Transverse colon (tissue), 4 donors: Measurements from ENCODE around the gene TRPM6.

Experiments
- CTCF ChIP-seq, 5 experiments: fragments of 200-600 bp in 3 of 5; fragments of 450-650 bp in 2 of 5; sonication (generic) in 3 of 5; IDR thresholded peaks; 1 replicate in 2 of 5; 2 replicates in 3 of 5; pipeline ENCODE4 v1.5.1; 2016 to 2017; ENCODE audit warnings: antibody characterized with exemption in 5 of 5, inconsistent platforms in 3 of 5, mild to moderate bottlenecking in 2 of 5, moderate library complexity in 1 of 5
- POLR2A ChIP-seq: fragments of 450-650 bp; IDR thresholded peaks from one replicate; pipeline ENCODE4 v1.6.1; 2016; ENCODE audit warnings: antibody characterized with exemption, mild to moderate bottlenecking, moderate library complexity
- POLR2AphosphoS5 ChIP-seq, 3 donors: sonication (generic); formaldehyde crosslinking; IDR thresholded peaks; one replicate each; pipeline ENCODE4 v1.6.1; 2016; ENCODE audit warnings: antibody characterized with exemption in 3 of 3

- TF ChIP-seq CTCF (IDR thresholded peaks at IDR 0.05) (no peak), POLR2A (no peak), POLR2AphosphoS5 (IDR thresholded peaks at IDR 0.05) (no peak)
Measured at GRCh38 chr9:74800226-74800625, 87.5 kb downstream of the TRPM6 start.
